Karpas-422 (cell line): ENCODE measurements around the gene ZCRB1. TPM values are rescaled to one million over a fixed set of nuclear protein-coding genes. Genes with fewer than 3 reads are reported as not detected.
A peak's percentile ranks its signal among the peaks of the same experiment; 100 is the strongest.

Experiments used
- DNase-seq: peaks from one replicate; pipeline ENCODE4 v3.0.0-alpha.2; 2015
- H2AFZ ChIP-seq: fragments of 200-600 bp; sonication (generic); 2 replicates; pipeline ENCODE4 v1.6.1; 2014; ENCODE audit warnings: antibody characterized with exemption, low read length, mixed read lengths
- H3K27ac ChIP-seq: fragments of 200-600 bp; sonication (generic); 2 replicates; pipeline ENCODE4 v1.5.1; 2014; ENCODE audit warnings: mild to moderate bottlenecking, low read length, moderate library complexity
- H3K27me3 ChIP-seq: fragments of 200-600 bp; sonication (generic); 2 replicates; pipeline ENCODE4 v1.6.1; 2014; ENCODE audit warnings: low read length, mixed read lengths
- H3K36me3 ChIP-seq: fragments of 200-600 bp; sonication (generic); 2 replicates; pipeline ENCODE4 v1.6.1; 2014; ENCODE audit warnings: low read length, mixed read lengths; ENCODE audit not compliant: insufficient read depth
- H3K4me1 ChIP-seq: fragments of 200-600 bp; sonication (generic); 2 replicates; pipeline ENCODE4 v1.6.1; 2014; ENCODE audit warnings: mild to moderate bottlenecking, low read length, mixed read lengths
- H3K4me2 ChIP-seq: fragments of 200-600 bp; sonication (generic); 2 replicates; pipeline ENCODE4 v1.6.1; 2014; ENCODE audit warnings: low read length, low read depth, mild to moderate bottlenecking; ENCODE audit not compliant: poor library complexity, severe bottlenecking
- H3K4me3 ChIP-seq: fragments of 200-600 bp; sonication (generic); 2 replicates; pipeline ENCODE4 v1.5.1; 2014; ENCODE audit warnings: mild to moderate bottlenecking, antibody characterized with exemption, low read length, mixed read lengths
- H3K79me2 ChIP-seq: fragments of 200-600 bp; sonication (generic); 2 replicates; pipeline ENCODE4 v1.6.1; 2014; ENCODE audit warnings: mild to moderate bottlenecking, low read length, mixed read lengths
- H3K9ac ChIP-seq: fragments of 200-600 bp; sonication (generic); 2 replicates; pipeline ENCODE4 v1.6.0; 2014; ENCODE audit warnings: low read length
- H3K9me2 ChIP-seq: fragments of 200-600 bp; sonication (generic), shearing (Covaris generic); replicated peaks from 2 replicates; pipeline ENCODE4 v1.6.0; 2014; ENCODE audit warnings: mild to moderate bottlenecking, low read length, moderate library complexity; ENCODE audit not compliant: insufficient read depth
- H3K9me3 ChIP-seq: fragments of 300-700, 200-600 bp; sonication (generic); 2 replicates; pipeline ENCODE4 v1.6.1; 2014; ENCODE audit warnings: low read length, mixed read lengths
- H4K20me1 ChIP-seq: fragments of 200-600 bp; sonication (generic); 2 replicates; pipeline ENCODE4 v1.6.1; 2014; ENCODE audit warnings: mild to moderate bottlenecking, antibody characterized with exemption, low read length, low read depth; ENCODE audit not compliant: insufficient read depth
- total RNA-seq: library from RNA; depleted of rRNA; stranded (reverse); fragments of >200 nt; shearing (Covaris generic); gene quantifications from 2 replicates; pipeline ENCODE4 v1.2.3, GENCODE V29; 2014; ENCODE audit warnings: low replicate concordance

The ZCRB1 gene
- total RNA-seq, 1 experiment from 2014 or later, result 58.4 TPM

DNA sequence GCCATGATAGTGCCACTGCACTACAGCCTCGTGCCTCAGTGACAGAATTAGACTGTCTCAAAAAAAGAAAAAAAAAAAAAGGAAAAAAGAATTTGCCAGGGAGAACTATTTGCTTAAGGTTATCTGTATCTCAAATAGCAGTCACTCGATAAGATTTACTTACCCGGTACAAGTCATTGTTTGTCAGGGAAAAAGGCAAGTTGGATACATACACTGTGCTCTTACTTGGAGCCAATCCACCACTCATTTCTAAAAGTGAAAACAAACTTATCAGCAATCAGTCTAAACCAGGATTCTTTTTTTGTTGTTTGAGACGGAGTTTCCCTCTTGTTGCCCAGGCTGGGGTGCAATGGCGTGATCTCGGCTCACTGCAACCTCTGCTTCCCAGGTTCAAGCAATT is 2.0 kb downstream of the ZCRB1 start:
- Histone ChIP-seq H3K9me3 (no peaks in the 10 kb centered on the region), H3K9me2 (no peaks in the 10 kb centered on the region), H2AFZ (no peak overlapping the region), H3K4me3 (no peak overlapping the region), H3K4me2 (no peak overlapping the region), H3K4me1 (peaks cover 32% of the 10 kb centered on the region), H3K27me3 (no peaks in the 10 kb centered on the region), H3K27ac (no peak overlapping the region), H4K20me1 (peaks cover 13% of the 10 kb centered on the region), H3K9ac (no peak overlapping the region), H3K36me3 (0 out of 2 replicates have a peak, but pooled peaks cover 5% of the 10 kb centered on the region), H3K79me2 (peaks cover 50% of the 10 kb centered on the region)
- DNase-seq, result no peak

DNA sequence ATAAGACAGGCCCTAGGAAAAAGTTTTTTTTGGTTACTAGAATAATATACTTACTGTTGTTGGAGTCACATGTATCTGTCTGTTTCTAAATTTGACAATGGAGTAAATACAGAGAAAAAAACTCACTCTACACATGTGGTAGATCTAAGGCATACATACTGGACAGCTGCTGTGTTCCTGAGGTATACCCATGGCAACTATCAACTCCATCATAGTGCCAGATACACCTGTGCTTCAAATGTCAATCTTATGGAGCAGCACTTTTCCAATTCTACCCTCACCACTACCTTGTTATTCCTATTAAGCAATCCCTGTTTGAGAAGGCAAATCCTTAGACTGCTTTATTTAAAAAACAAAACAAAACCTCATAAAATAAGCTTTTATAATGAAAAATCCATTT is 3.3 kb downstream of the ZCRB1 start:
- H3K79me2 ChIP-seq, result peaks cover 38% of the 10 kb centered on the region
- H3K27ac ChIP-seq, result no peak overlapping the region
- no peaks in the 10 kb centered on the region for H3K9me2 ChIP-seq
- no peak for DNase-seq
- H3K4me3 ChIP-seq, result no peak overlapping the region
- no peak overlapping the region for H3K9ac ChIP-seq
- peaks cover 8% of the 10 kb centered on the region for H4K20me1 ChIP-seq
- H2AFZ ChIP-seq, result no peak overlapping the region
- no peaks in the 10 kb centered on the region for H3K9me3 ChIP-seq
- no peaks in the 10 kb centered on the region for H3K27me3 ChIP-seq
- no peak overlapping the region for H3K4me2 ChIP-seq
- H3K4me1 ChIP-seq, result peaks cover 19% of the 10 kb centered on the region
- 0 out of 2 replicates have a peak, but pooled peaks cover 5% of the 10 kb centered on the region for H3K36me3 ChIP-seq

DNA sequence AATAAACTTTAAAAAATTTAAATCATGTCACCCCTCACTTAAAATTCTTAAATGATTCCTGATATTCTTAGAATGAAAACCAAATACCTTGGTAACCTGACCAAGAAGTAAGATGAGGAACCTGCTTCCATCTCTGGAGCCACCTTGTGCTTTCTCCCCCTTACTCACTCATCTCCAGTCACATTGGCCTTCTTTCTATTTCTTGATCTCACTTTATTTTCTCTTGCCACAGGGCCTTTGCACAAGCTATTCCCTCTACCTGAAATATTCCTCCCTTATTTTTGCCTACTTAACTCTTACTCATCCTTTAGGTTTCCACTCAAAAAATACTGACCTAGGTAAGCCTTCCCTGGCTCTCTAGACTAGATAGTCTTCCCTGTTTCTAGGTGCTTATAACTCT is 5.1 kb downstream of the ZCRB1 start:
- no peaks in the 10 kb centered on the region for H3K9me3 ChIP-seq
- no peak overlapping the region for H3K27ac ChIP-seq
- H3K79me2 ChIP-seq, result peaks cover 21% of the 10 kb centered on the region
- no peak overlapping the region for H2AFZ ChIP-seq
- no peaks in the 10 kb centered on the region for H3K9me2 ChIP-seq
- no peak overlapping the region for H3K4me3 ChIP-seq
- H4K20me1 ChIP-seq, result no peaks in the 10 kb centered on the region
- no peak for DNase-seq
- no peak overlapping the region for H3K9ac ChIP-seq
- H3K36me3 ChIP-seq, result peaks cover 5% of the 10 kb centered on the region; the same call in 1 of the 2 replicates
- H3K27me3 ChIP-seq, result no peaks in the 10 kb centered on the region
- H3K4me1 ChIP-seq, result peaks cover 11% of the 10 kb centered on the region
- H3K4me2 ChIP-seq, result no peak overlapping the region

DNA sequence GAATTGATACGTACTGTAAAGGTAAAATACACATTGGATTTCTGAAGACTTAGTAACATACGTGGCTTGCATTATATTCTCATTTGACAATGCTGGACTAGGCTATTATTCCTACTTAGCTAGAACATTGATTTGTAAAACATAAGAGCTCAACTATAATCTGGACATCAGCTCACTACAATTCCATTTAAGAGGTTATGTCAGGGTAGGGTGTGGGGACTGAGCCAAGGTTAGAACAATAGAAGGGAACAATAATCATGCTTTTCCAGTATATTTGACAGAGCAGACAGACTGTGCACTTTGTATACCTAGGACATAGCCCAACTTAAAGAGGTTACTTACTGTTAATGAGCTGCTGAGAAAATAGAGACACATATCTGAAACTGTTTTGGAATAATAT is 10.8 kb downstream of the ZCRB1 start:
- Histone ChIP-seq H3K79me2 (no peaks in the 10 kb centered on the region), H3K4me3 (no peak overlapping the region), H4K20me1 (no peaks in the 10 kb centered on the region), H3K27ac (no peak overlapping the region), H3K9me2 (no peaks in the 10 kb centered on the region), H2AFZ (no peak overlapping the region), H3K9me3 (no peaks in the 10 kb centered on the region), H3K27me3 (no peaks in the 10 kb centered on the region), H3K9ac (no peak overlapping the region), H3K36me3 (peaks cover 12% of the 10 kb centered on the region), H3K4me2 (no peak overlapping the region), H3K4me1 (no peaks in the 10 kb centered on the region)
- DNase-seq, result no peak

DNA sequence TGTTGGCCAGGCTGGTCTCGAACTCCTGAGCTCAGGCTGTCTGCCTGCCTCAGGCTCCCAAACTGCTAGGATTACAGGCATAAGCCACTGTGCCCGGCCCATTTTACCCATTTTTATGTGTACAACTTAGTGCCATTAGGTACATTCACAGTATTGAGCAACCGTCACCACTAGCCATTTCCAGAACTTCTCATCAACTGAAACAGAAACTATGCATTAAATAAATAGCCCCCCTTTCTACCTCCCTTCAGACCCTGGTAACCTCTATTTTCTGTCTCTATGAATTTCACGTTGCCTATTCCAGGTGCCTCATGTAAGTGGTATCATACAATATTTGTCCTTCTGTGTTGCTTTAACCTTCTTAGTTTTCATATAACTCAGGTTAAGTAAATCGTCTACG is 15.9 kb downstream of the ZCRB1 start:
- H3K4me1 ChIP-seq, result no peaks in the 10 kb centered on the region
- no peak overlapping the region for H3K4me3 ChIP-seq
- no peak overlapping the region for H3K4me2 ChIP-seq
- DNase-seq, result no peak
- no peak overlapping the region for H3K9ac ChIP-seq
- H3K36me3 ChIP-seq, result peaks cover 12% of the 10 kb centered on the region; the same call in 1 of the 2 replicates
- no peaks in the 10 kb centered on the region for H3K9me3 ChIP-seq
- no peak overlapping the region for H3K27ac ChIP-seq
- H4K20me1 ChIP-seq, result no peaks in the 10 kb centered on the region
- H2AFZ ChIP-seq, result no peak overlapping the region
- no peaks in the 10 kb centered on the region for H3K9me2 ChIP-seq
- H3K79me2 ChIP-seq, result no peaks in the 10 kb centered on the region
- no peaks in the 10 kb centered on the region for H3K27me3 ChIP-seq

DNA sequence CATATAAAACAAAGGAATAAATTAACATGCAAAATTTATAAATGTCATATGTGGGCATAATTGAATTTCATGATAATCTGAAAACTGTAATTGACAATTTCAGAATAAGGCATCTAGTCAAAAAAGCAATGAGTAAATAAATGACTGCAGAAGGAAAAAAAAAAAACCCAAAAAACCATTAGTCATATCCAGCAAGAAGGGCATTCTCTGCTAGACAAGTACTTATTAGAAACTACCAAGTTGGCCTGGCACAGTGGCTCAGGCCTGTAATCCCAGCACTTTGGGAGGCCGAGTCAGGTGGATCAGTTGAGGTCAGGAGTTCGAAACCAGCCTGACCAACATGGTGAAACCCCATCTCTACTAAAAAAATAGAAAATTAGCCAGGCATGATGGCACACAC is 17.5 kb downstream of the ZCRB1 start:
- H3K27me3 ChIP-seq, result no peaks in the 10 kb centered on the region
- H3K4me3 ChIP-seq, result no peak overlapping the region
- H3K9me2 ChIP-seq, result no peaks in the 10 kb centered on the region
- no peak overlapping the region for H3K4me2 ChIP-seq
- H3K9ac ChIP-seq, result no peak overlapping the region
- DNase-seq, result no peak
- no peaks in the 10 kb centered on the region for H4K20me1 ChIP-seq
- no peaks in the 10 kb centered on the region for H3K4me1 ChIP-seq
- H3K9me3 ChIP-seq, result no peaks in the 10 kb centered on the region
- H3K27ac ChIP-seq, result no peak overlapping the region
- H2AFZ ChIP-seq, result no peak overlapping the region
- H3K36me3 ChIP-seq, result peaks cover 7% of the 10 kb centered on the region; the same call in 1 of the 2 replicates
- no peaks in the 10 kb centered on the region for H3K79me2 ChIP-seq

DNA sequence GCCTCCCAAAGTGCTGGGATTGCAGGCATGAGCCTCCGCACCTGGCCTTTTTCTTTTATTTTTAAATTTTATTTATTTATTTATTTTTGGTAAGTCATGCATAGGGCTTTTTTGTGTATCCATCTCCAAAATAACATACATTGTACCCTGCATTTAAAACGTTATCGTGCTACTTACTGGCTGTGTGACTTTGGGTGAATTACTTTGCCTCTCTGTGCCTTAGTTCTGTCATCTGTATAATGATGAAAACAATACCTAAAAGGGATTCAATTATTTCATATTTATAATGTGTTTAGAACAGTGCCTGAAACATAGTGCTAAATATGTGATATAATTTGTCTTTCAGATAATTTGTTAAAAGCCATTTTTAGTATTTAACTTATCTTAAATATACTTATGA is 19.6 kb downstream of the ZCRB1 start:
- Histone ChIP-seq H3K9me3 (no peaks in the 10 kb centered on the region), H3K9me2 (no peaks in the 10 kb centered on the region), H2AFZ (no peak overlapping the region), H3K4me1 (no peaks in the 10 kb centered on the region), H3K9ac (no peak overlapping the region), H3K4me2 (no peak overlapping the region), H4K20me1 (no peaks in the 10 kb centered on the region), H3K27me3 (no peaks in the 10 kb centered on the region), H3K79me2 (no peaks in the 10 kb centered on the region), H3K4me3 (no peak overlapping the region), H3K36me3 (no peaks in the 10 kb centered on the region), H3K27ac (no peak overlapping the region)
- DNase-seq, result no peak

DNA sequence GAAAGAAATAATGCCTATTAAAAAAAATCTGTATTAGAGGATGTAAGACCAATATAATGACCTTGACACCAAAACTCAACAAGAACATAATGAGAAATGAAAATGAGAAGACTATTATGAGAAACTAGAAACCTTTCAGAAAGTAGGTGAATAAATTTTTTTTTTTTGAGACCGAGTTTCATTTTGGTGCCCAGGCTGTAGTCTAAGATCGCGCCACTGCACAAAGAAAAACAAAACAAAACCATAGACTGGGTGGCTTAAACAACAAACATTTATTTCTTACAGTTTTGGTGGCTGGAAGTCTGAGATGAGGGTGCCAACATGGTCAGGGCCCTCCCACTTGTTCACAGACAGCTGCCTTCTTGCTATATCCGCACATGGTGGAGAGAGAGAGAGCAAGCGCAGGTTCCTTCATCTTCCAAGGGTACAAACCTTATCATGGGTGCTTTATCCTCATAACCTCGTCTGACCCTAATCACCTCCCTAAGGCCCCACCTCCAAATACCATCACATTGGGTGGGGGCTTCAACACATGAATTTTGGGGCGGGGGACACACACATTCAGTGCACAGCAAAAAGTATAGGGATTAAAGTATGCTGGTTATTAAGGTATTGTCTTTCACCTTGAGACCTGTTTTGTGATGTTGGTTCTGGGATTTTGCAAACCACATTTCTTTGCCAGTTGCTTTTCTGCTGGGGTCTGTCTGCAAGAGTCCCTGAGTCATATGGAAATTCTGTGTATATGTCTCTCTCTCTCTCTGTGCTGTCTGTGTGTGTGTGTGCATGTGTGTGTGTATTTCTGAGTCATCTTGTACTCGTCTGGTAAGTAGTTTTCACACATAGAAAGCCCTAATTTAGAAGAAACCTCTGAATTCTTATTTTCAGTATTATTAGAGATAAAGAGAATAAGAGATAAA is 26.2 kb downstream of the ZCRB1 start:
- H3K4me2 ChIP-seq, result peak overlapping the region; percentile 47
- H3K27me3 ChIP-seq, result no peaks in the 10 kb centered on the region
- no peaks in the 10 kb centered on the region for H3K36me3 ChIP-seq
- H3K4me3 ChIP-seq, result peak overlapping the region; percentile 11; the same call in 1 of the 2 replicates
- H3K9me2 ChIP-seq, result no peaks in the 10 kb centered on the region
- no peaks in the 10 kb centered on the region for H4K20me1 ChIP-seq
- H3K4me1 ChIP-seq, result peaks cover 21% of the 10 kb centered on the region
- peak overlapping the region; percentile 86 for H2AFZ ChIP-seq
- peaks cover 3% of the 10 kb centered on the region; the same call in 1 of the 2 replicates for H3K9me3 ChIP-seq
- H3K79me2 ChIP-seq, result no peaks in the 10 kb centered on the region
- no peak overlapping the region for H3K27ac ChIP-seq
- peak overlapping the region; percentile 12 for H3K9ac ChIP-seq
- DNase-seq, result peak; percentile 62
